ENCODE results near the gene TSSK6. TPM values are rescaled to one million over a fixed set of nuclear protein-coding genes. Genes with fewer than 3 reads are reported as not detected.

TSSK6 gene
- total and polyA plus RNA-seq, 2 of the 4 experiments (the other 2 are of a cell fraction), result 1.3 to 2.2 TPM

- Histone ChIP-seq H2AFZ (replicated peaks; ENCODE audit: low read length, poor library complexity) (peak overlapping the region; percentile 67), H2BK120ac (ENCODE audit: low read depth, low read length) (no peak overlapping the region), H3K36me3 (ENCODE audit: control insufficient read depth, insufficient read depth, low read length) (no peaks in the 10 kb centered on the region), H4K5ac (ENCODE audit: low read depth, low read length) (no peak overlapping the region), H3K27ac (ENCODE audit: insufficient read depth, low read length) (no peak overlapping the region), H2BK15ac (ENCODE audit: low read depth, low read length) (no peak overlapping the region), H3K14ac (replicated peaks; ENCODE audit: low read depth, low read length) (no peak overlapping the region), H3K56ac (ENCODE audit: extremely low read depth, insufficient read depth, low read length) (no peak overlapping the region), H3K4ac (ENCODE audit: low read depth, low read length) (no peak overlapping the region), H4K91ac (ENCODE audit: insufficient read depth, low read depth, low read length) (no peak overlapping the region), H3K18ac (ENCODE audit: low read depth, low read length) (no peak overlapping the region), H2BK20ac (ENCODE audit: low read depth, low read length) (no peak overlapping the region), H3K4me1 (ENCODE audit: control insufficient read depth, insufficient read depth, low read length) (no peaks in the 10 kb centered on the region; the same call in 1 of the 2 replicates), H3K9ac (ENCODE audit: low read depth, low read length) (no peak overlapping the region), H3K79me1 (ENCODE audit: low read depth in 1 of 2, low read length in 2 of 2) (no peaks in the 10 kb centered on the region), H3K9me1 (ENCODE audit: insufficient read depth, low read length) (no peaks in the 10 kb centered on the region), H3K27me3 (ENCODE audit: control insufficient read depth, insufficient read depth, low read length) (peaks cover 25% of the 10 kb centered on the region), H2AK5ac (ENCODE audit: low read depth, low read length) (no peak overlapping the region), H2AK9ac (replicated peaks; ENCODE audit: low read depth, low read length, poor library complexity) (no peak overlapping the region), H4K20me1 (ENCODE audit: insufficient read depth, low read length) (no peaks in the 10 kb centered on the region; the same call in 1 of the 2 replicates), H3K9me3 (ENCODE audit: control insufficient read depth, insufficient read depth, low read length) (no peaks in the 10 kb centered on the region; the same call in 1 of the 2 replicates), H2BK5ac (ENCODE audit: low read depth, low read length, poor library complexity, severe bottlenecking) (no peak overlapping the region), H4K8ac (ENCODE audit: low read depth in 2 of 2, low read length in 2 of 2) (no peak overlapping the region), H3K4me2 (ENCODE audit: low read depth, low read length) (no peak overlapping the region), H3K23ac (ENCODE audit: low read depth, low read length) (no peak overlapping the region), H3K4me3 (ENCODE audit: insufficient read depth, low read depth, low read length) (no peak overlapping the region)
- no TSS peak for BruUV-seq (replicated peaks)
- dilution Hi-C loops (cut with HindIII; ENCODE audit: low sequenced_read_pairs, unreplicated experiment) (no loop called here), in situ Hi-C loops (cut with MboI; ENCODE audit: low sequenced_read_pairs) (loop anchor here (5.0 to 25.0 kb wide), 2 partner anchors 103 to 423 kb away; partner anchors contain the start of gene GMIP), intact Hi-C loops (cut with micrococcal nuclease) (no loop called here)
- TF ChIP-seq RCOR1 (IDR thresholded peaks at IDR 0.05; ENCODE audit: insufficient replicate concordance, low read length) (no peak), MAFK (IDR thresholded peaks at IDR 0.05; ENCODE audit: low read depth, low read length) (no peak), FOS (IDR thresholded peaks at IDR 0.05; ENCODE audit: low read depth, low read length) (no peak), POLR2A (IDR thresholded peaks at IDR 0.05; ENCODE audit: low read depth, low read length) (no peak), NFE2L2 (IDR thresholded peaks at IDR 0.05; ENCODE audit: low read depth, low read length) (no peak), SMC3 (IDR thresholded peaks at IDR 0.05; ENCODE audit: low read depth, low read length) (no peak), MXI1 (IDR thresholded peaks at IDR 0.05; ENCODE audit: borderline replicate concordance, low read depth, low read length) (no peak), CHD1 (IDR thresholded peaks at IDR 0.05; ENCODE audit: low read depth, low read length) (no peak), RFX5 (IDR thresholded peaks at IDR 0.05; ENCODE audit: low read depth, low read length) (no peak)
- TF ChIP-seq, protein P1, sequence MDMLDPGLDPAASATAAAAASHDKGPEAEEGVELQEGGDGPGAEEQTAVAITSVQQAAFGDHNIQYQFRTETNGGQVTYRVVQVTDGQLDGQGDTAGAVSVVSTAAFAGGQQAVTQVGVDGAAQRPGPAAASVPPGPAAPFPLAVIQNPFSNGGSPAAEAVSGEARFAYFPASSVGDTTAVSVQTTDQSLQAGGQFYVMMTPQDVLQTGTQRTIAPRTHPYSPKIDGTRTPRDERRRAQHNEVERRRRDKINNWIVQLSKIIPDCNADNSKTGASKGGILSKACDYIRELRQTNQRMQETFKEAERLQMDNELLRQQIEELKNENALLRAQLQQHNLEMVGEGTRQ (IDR thresholded peaks at IDR 0.05; ENCODE audit: low read depth, low read length), result no peak
- 41% methylated on average over 9 of the region's 19 CpGs; no CpG with 5 or more reads in 1 of the 2 experiments for WGBS, 2 experiments (ENCODE audit: extremely low coverage in 2 of 2, insufficient read length in 1 of 2)
- ATAC-seq (ENCODE audit: low read depth), result no peak
- ChIA-PET CTCF (interaction anchor here (1.1 kb wide), 1 partner anchor 14 kb away, joined by 3 read pairs; no protein-coding TSS in a partner anchor), POLR2A (ENCODE audit: unreplicated experiment) (no interaction called here)
- DNase-seq, result no peak
These were observed 24.3 kb upstream of the TSSK6 start for GRCh38 chr19:19539698-19540063.

Measured in IMR-90 (cell line).